Esophagus squamous epithelium (tissue), 5 donors: Measurements from ENCODE around the gene ABCB8. TPM values are rescaled to one million over a fixed set of nuclear protein-coding genes. Genes with fewer than 3 reads are reported as not detected.

Experiments
- DNase-seq: peaks from one replicate; lab custom pipeline; 2025; lab: John Stamatoyannopoulos, UW
- H3K27ac ChIP-seq, 4 donors: fragments of 200-600 bp; sonication (generic); one replicate each; pipeline ENCODE4 v1.5.1; 2016 to 2019; ENCODE audit warnings: mild to moderate bottlenecking in 1 of 4
- H3K27me3 ChIP-seq, 4 donors: fragments of 200-600 bp; sonication (generic); 1 replicate in 3 of 4; 2 replicates in 1 of 4; pipeline versions ENCODE4 v1.5.1 to v1.6.0; 2017 to 2021; ENCODE audit warnings: antibody characterized with exemption in 1 of 4
- H3K36me3 ChIP-seq, 3 donors: fragments of 200-600 bp; sonication (generic); one replicate each; pipeline ENCODE4 v1.5.1; 2016 to 2019
- H3K4me1 ChIP-seq, 3 donors: fragments of 200-600 bp; sonication (generic); one replicate each; pipeline ENCODE4 v1.5.1; 2017 to 2019
- H3K4me3 ChIP-seq, 4 donors: fragments of 200-600 bp; sonication (generic); 1 replicate in 3 of 4; 2 replicates in 1 of 4; pipeline ENCODE4 v1.5.1; 2016 to 2019; ENCODE audit warnings: mild to moderate bottlenecking in 2 of 4, moderate library complexity in 1 of 4
- H3K9me3 ChIP-seq, 3 donors: fragments of 200-600 bp; sonication (generic); one replicate each; pipeline ENCODE4 v1.5.1; 2016 to 2019
- CTCF ChIP-seq, 6 experiments: fragments of 450-650 bp in 4 of 6; fragments of 200-600 bp in 2 of 6; sonication (generic) in 2 of 6; IDR thresholded peaks; one replicate each; pipeline ENCODE4 v1.5.1; 2016 to 2019; ENCODE audit warnings: antibody characterized with exemption in 6 of 6, mild to moderate bottlenecking in 4 of 6, moderate library complexity in 4 of 6
- POLR2A ChIP-seq, 4 donors: fragments of 450-650 bp; IDR thresholded peaks; one replicate each; pipeline ENCODE4 v1.6.1; 2017; ENCODE audit warnings: antibody characterized with exemption in 4 of 4, mild to moderate bottlenecking in 4 of 4, moderate library complexity in 3 of 4
- WGBS, 2 donors: methylation state at CpG; one replicate each; pipeline ENCODE4 v1.1.5; 2018; 5-methylcytosine and 5-hydroxymethylcytosine counted together
- intact Hi-C: fragments of 100-400 bp; cut with DNase I; formaldehyde crosslinking; loops from one replicate; pipeline ENCODE4 v1.15.0; 2022
- total RNA-seq, 4 donors: library from RNA; depleted of rRNA; stranded (reverse); fragments of >200 nt; gene quantifications; one replicate each; pipeline ENCODE4 v1.1.0, GENCODE V29; 2016
- donor health status: DM: yes; HTN: yes; CAD: no.

ABCB8 gene
- total RNA-seq, 4 donors from 2014 or later = 23.1 to 41.0 (median 26.1) TPM

- TF ChIP-seq POLR2A (IDR thresholded peaks at IDR 0.05) = no peak
- no peak for TF ChIP-seq CTCF (IDR thresholded peaks at IDR 0.05)
- intact Hi-C loops = no loop called here
- WGBS, 2 donors = 77 to 79% methylated on average over 1 to 4 of the region's 7 CpGs
- Histone ChIP-seq H3K36me3 (peaks cover 0 to 7% (median 0%) of the 10 kb centered on the region in 3 donors), H3K4me1 (peaks cover 28 to 67% (median 33%) of the 10 kb centered on the region in 3 donors), H3K9me3 (no peaks in the 10 kb centered on the region), H3K4me3 (no peak overlapping the region), H3K27me3 (no peaks in the 10 kb centered on the region), H3K27ac (no peak overlapping the region)
- DNase-seq = no peak
Measured at GRCh38 chr7:151091003-151091402, 62.8 kb downstream of the ABCB8 start.

- Histone ChIP-seq H3K27ac (no peak overlapping the region), H3K36me3 (peaks cover 0 to 7% (median 0%) of the 10 kb centered on the region in 3 donors), H3K4me1 (peaks cover 28 to 67% (median 33%) of the 10 kb centered on the region in 3 donors), H3K27me3 (no peaks in the 10 kb centered on the region), H3K4me3 (no peak overlapping the region), H3K9me3 (no peaks in the 10 kb centered on the region)
- TF ChIP-seq POLR2A (IDR thresholded peaks at IDR 0.05) (no peak), CTCF (IDR thresholded peaks at IDR 0.05) (peak in 4 of 6 experiments; percentile 9 to 54 (median 14))
- intact Hi-C loops = no loop called here
- WGBS, 2 donors = 61 to 62% methylated on average over 5 to 6 of the region's 6 CpGs
- no peak for DNase-seq
Measured at GRCh38 chr7:151091431-151091830, 63.2 kb downstream of the ABCB8 start.

GRCh38 chr7:151091988-151092387 lies 63.7 kb downstream of the ABCB8 start:
- 88 to 90% methylated on average over 11 to 14 of the region's 14 CpGs for WGBS, 2 donors
- no peak for DNase-seq
- H3K27ac ChIP-seq = no peak overlapping the region
- H3K4me1 ChIP-seq = peaks cover 28 to 65% (median 33%) of the 10 kb centered on the region in 3 donors
- TF ChIP-seq CTCF (IDR thresholded peaks at IDR 0.05) (no peak), POLR2A (IDR thresholded peaks at IDR 0.05) (no peak)
- intact Hi-C loops = no loop called here
- peaks cover 0 to 7% (median 0%) of the 10 kb centered on the region in 3 donors for H3K36me3 ChIP-seq
- no peak overlapping the region for H3K4me3 ChIP-seq
- H3K27me3 ChIP-seq = no peaks in the 10 kb centered on the region
- H3K9me3 ChIP-seq = no peaks in the 10 kb centered on the region

- WGBS, 2 donors = 96 to 100% methylated on average over 1 to 6 of the region's 6 CpGs
- Histone ChIP-seq H3K27ac (no peak overlapping the region), H3K4me3 (no peak overlapping the region), H3K4me1 (peaks cover 13 to 48% (median 21%) of the 10 kb centered on the region in 3 donors), H3K36me3 (peaks cover 0 to 7% (median 0%) of the 10 kb centered on the region in 3 donors), H3K9me3 (no peaks in the 10 kb centered on the region), H3K27me3 (no peaks in the 10 kb centered on the region)
- TF ChIP-seq CTCF (IDR thresholded peaks at IDR 0.05) (no peak), POLR2A (IDR thresholded peaks at IDR 0.05) (no peak)
- DNase-seq = no peak
- intact Hi-C loops = no loop called here
Measured at GRCh38 chr7:151093748-151094147, 65.5 kb downstream of the ABCB8 start.

GRCh38 chr7:151094675-151095074 lies 66.4 kb downstream of the ABCB8 start:
- no peak for DNase-seq
- H3K27ac ChIP-seq = no peak overlapping the region
- no peak overlapping the region for H3K4me3 ChIP-seq
- WGBS, 2 donors = 73 to 86% methylated on average over 5 of the region's 5 CpGs
- peaks cover 4 to 42% (median 12%) of the 10 kb centered on the region in 3 donors for H3K4me1 ChIP-seq
- no peak for TF ChIP-seq CTCF (IDR thresholded peaks at IDR 0.05)
- no peak for TF ChIP-seq POLR2A (IDR thresholded peaks at IDR 0.05)
- H3K9me3 ChIP-seq = no peaks in the 10 kb centered on the region
- no peaks in the 10 kb centered on the region for H3K27me3 ChIP-seq
- intact Hi-C loops = no loop called here
- H3K36me3 ChIP-seq = peaks cover 0 to 7% (median 0%) of the 10 kb centered on the region in 3 donors
